GM19324 (cell line): ENCODE data around the gene OSBPL9.

Experiments
- ATAC-seq: cut with Tn5 transposase; IDR thresholded peaks from one replicate; pipeline ENCODE4 v1.9.1; 2021; ENCODE audit warnings: mild to moderate bottlenecking, moderate library complexity; ENCODE audit not compliant: unreplicated experiment, low FRiP score

OSBPL9 gene

GRCh38 chr1:51616903-51617708 lies at the start of gene OSBPL9:
OSBPL9 (plus strand) TSS chr1:51617092; CDS start chr1:51617111, 19 bp downstream.
- ATAC-seq, result peak; percentile 86

GRCh38 chr1:51567653-51568052 lies 49.2 kb upstream of the OSBPL9 start:
- ATAC-seq, result no peak

GRCh38 chr1:51568231-51568935 lies 48.5 kb upstream of the OSBPL9 start:
- no peak for ATAC-seq

- peak; percentile 82 for ATAC-seq
Observed at GRCh38 chr1:51569284-51570062, 47.4 kb upstream of the OSBPL9 start.

- peak; percentile 17 for ATAC-seq
Observed at GRCh38 chr1:51570063-51570710, 46.7 kb upstream of the OSBPL9 start.

- no peak for ATAC-seq
Observed at GRCh38 chr1:51572365-51572764, 44.5 kb upstream of the OSBPL9 start.

- no peak for ATAC-seq
Observed at GRCh38 chr1:51574796-51575195, 42.1 kb upstream of the OSBPL9 start.

GRCh38 chr1:51575406-51576084 lies 41.3 kb upstream of the OSBPL9 start:
- ATAC-seq, result no peak

GRCh38 chr1:51576085-51576444 lies 40.8 kb upstream of the OSBPL9 start:
- ATAC-seq, result no peak

GRCh38 chr1:51576923-51577322 lies 40.0 kb upstream of the OSBPL9 start:
- no peak for ATAC-seq

- ATAC-seq, result peak; percentile 66
Observed at GRCh38 chr1:51578383-51579109, 38.3 kb upstream of the OSBPL9 start.

GRCh38 chr1:51581238-51581637 lies 35.7 kb upstream of the OSBPL9 start:
- ATAC-seq, result no peak

GRCh38 chr1:51583532-51583931 lies 33.4 kb upstream of the OSBPL9 start:
- no peak for ATAC-seq

GRCh38 chr1:51584021-51584420 lies 32.9 kb upstream of the OSBPL9 start:
- ATAC-seq, result no peak

- ATAC-seq, result no peak
Observed at GRCh38 chr1:51592711-51593110, 24.2 kb upstream of the OSBPL9 start.

GRCh38 chr1:51594716-51595115 lies 22.2 kb upstream of the OSBPL9 start:
- ATAC-seq, result no peak

- ATAC-seq, result no peak
Observed at GRCh38 chr1:51600529-51600928, 16.4 kb upstream of the OSBPL9 start.

GRCh38 chr1:51600965-51601364 lies 15.9 kb upstream of the OSBPL9 start:
- ATAC-seq, result no peak

GRCh38 chr1:51605961-51606723 lies 10.8 kb upstream of the OSBPL9 start:
- no peak for ATAC-seq
